ENCODE results near the gene PYGO2. TPM values are rescaled to one million over a fixed set of nuclear protein-coding genes. Genes with fewer than 3 reads are reported as not detected.
A peak's percentile ranks its signal among the peaks of the same experiment; 100 is the strongest.

PYGO2 gene
- total RNA-seq, 3 donors from 2014 or later: 22.8 to 34.3 (median 25.8) TPM

GRCh38 chr1:154993572-154994268 is 32.1 kb upstream of the PYGO2 start, which contains the start of gene LENEP:
Gene LENEP, plus strand, starts transcription at chr1:154993586. Its CDS starts 22 bp downstream, at chr1:154993608.
- ATAC-seq (no peak), DNase-seq (peak in 2 of 3 donors; percentile 35 to 41)
- TF ChIP-seq, protein P1, sequence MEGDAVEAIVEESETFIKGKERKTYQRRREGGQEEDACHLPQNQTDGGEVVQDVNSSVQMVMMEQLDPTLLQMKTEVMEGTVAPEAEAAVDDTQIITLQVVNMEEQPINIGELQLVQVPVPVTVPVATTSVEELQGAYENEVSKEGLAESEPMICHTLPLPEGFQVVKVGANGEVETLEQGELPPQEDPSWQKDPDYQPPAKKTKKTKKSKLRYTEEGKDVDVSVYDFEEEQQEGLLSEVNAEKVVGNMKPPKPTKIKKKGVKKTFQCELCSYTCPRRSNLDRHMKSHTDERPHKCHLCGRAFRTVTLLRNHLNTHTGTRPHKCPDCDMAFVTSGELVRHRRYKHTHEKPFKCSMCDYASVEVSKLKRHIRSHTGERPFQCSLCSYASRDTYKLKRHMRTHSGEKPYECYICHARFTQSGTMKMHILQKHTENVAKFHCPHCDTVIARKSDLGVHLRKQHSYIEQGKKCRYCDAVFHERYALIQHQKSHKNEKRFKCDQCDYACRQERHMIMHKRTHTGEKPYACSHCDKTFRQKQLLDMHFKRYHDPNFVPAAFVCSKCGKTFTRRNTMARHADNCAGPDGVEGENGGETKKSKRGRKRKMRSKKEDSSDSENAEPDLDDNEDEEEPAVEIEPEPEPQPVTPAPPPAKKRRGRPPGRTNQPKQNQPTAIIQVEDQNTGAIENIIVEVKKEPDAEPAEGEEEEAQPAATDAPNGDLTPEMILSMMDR (IDR thresholded peaks at IDR 0.05): no peak
- H3K4me3 ChIP-seq: no peak within 1 kb of the TSS
- no peaks in the 10 kb centered on the region for H3K36me3 ChIP-seq (ENCODE audit: low read depth)
- intact Hi-C loops (cut with DNase I, micrococcal nuclease): no loop called here
- H3K9me3 ChIP-seq: no peaks in the 10 kb centered on the region
- peaks cover 11% of the 10 kb centered on the region for H3K4me1 ChIP-seq (ENCODE audit: low read depth)

DNA sequence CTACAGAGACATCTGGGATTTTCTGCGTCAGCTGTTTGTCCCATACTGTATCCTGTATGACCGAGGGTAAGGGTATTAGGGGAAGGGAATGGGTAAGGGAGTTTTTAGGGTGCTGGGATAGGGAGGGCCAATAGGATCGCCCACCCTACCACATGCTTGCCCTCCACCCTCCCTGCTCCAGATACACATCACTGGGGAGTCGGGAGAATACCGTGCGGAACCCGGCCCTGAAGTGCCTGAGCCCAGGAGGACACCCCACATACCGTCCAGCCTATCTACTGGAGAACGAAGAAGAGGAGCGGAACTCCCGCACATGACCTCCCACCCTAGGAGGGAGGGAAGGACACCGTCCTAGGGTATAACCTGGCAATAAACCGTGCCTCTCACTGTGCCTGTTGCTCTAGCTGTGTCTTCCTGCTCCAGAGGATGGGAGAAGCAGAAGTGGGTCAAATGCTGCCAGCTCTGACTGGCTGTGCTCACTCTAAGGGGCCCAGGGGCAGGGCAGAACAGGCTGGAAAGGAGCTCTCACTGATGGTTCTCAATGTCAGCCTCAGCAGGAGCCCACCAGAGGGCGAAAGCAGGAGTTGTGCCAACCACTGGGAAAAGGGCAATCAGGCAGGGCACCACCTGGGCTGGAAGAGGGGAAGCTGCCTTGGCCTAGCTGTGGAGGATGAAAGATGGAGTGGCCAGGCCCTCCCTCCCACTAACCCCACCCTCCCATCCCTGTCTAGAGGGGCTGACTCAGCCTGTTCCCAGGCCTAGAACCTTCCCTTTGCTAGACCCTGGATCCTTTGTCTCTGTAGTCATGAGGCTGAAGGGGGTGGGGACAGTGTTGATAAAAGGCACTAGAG is 31.4 kb upstream of the PYGO2 start:
- DNase-seq (peak in 2 of 3 donors; percentile 32 to 41), ATAC-seq (peak; percentile 30)
- Histone ChIP-seq H3K4me1 (ENCODE audit: low read depth) (peaks cover 8% of the 10 kb centered on the region), H3K36me3 (ENCODE audit: low read depth) (no peaks in the 10 kb centered on the region), H3K4me3 (no peak overlapping the region), H3K9me3 (no peaks in the 10 kb centered on the region)
- TF ChIP-seq, protein P1 (IDR thresholded peaks at IDR 0.05): no peak
- intact Hi-C loops (cut with DNase I, micrococcal nuclease): no loop called here

DNA sequence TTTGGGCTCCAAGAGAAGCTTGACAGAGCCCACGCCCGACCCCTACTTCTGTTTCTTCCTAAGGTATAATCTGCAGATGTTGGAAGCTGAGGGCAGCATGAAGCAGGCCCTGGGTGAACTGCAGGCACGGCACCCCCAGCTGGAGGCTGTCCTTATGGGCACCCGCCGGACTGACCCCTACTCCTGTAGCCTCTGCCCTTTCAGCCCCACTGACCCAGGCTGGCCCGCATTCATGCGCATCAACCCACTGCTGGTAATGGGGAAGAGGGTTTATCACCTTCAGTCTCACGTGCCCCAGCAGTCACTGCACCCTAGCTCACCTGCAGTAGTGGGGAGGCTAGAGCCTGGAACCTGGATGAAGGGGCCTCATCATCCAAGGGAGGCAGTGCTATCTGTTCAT is 28.7 kb upstream of the PYGO2 start:
- Histone ChIP-seq H3K9me3 (no peaks in the 10 kb centered on the region), H3K4me1 (ENCODE audit: low read depth) (peaks cover 8% of the 10 kb centered on the region), H3K4me3 (no peak overlapping the region), H3K36me3 (ENCODE audit: low read depth) (no peaks in the 10 kb centered on the region)
- TF ChIP-seq, protein P1 (IDR thresholded peaks at IDR 0.05): no peak
- no peak for ATAC-seq
- DNase-seq: peak in 2 of 3 donors; percentile 13 to 39
- intact Hi-C loops (cut with DNase I, micrococcal nuclease): no loop called here

GRCh38 chr1:154989195-154989860 is 27.7 kb upstream of the PYGO2 start:
- intact Hi-C loops (cut with DNase I, micrococcal nuclease): no loop called here
- H3K9me3 ChIP-seq: no peaks in the 10 kb centered on the region
- peak; percentile 59 for ATAC-seq
- peak in 2 of 3 donors; percentile 22 to 30 for DNase-seq
- no peaks in the 10 kb centered on the region for H3K36me3 ChIP-seq (ENCODE audit: low read depth)
- TF ChIP-seq, protein P1 (IDR thresholded peaks at IDR 0.05): no peak
- H3K4me3 ChIP-seq: no peak overlapping the region
- H3K4me1 ChIP-seq (ENCODE audit: low read depth): peaks cover 10% of the 10 kb centered on the region

DNA sequence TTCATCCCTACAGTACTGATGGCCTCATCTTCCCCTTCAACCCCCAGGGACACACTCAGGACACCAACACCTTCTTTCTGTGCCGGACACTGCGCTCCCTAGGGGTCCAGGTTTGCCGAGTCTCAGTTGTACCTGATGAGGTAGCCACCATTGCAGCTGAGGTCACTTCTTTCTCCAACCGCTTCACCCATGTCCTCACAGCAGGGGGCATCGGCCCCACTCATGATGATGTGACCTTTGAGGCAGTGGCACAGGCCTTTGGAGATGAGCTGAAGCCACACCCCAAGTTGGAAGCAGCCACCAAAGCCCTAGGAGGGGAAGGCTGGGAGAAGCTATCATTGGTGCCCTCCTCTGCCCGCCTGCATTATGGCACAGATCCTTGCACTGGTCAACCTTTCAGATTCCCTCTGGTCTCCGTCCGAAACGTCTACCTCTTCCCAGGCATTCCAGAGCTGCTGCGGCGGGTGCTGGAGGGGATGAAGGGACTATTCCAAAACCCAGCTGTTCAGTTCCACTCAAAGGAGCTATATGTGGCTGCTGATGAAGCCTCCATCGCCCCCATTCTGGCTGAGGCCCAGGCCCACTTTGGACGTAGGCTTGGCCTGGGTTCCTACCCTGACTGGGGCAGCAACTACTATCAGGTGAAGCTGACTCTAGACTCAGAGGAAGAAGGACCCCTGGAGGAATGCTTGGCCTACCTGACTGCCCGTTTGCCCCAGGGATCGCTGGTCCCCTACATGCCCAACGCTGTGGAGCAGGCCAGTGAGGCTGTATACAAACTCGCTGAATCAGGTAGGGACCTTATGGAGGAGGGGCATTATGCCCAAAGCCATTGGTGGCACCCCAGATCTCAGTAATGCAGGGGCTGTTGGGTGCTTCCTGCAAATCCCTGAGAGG is 26.7 kb upstream of the PYGO2 start:
- ATAC-seq: no peak
- Histone ChIP-seq H3K36me3 (ENCODE audit: low read depth) (no peaks in the 10 kb centered on the region), H3K4me3 (no peak overlapping the region), H3K4me1 (ENCODE audit: low read depth) (peaks cover 18% of the 10 kb centered on the region), H3K9me3 (no peaks in the 10 kb centered on the region)
- peak in 2 of 3 donors; percentile 23 to 38 for DNase-seq
- TF ChIP-seq, protein P1 (IDR thresholded peaks at IDR 0.05): no peak
- intact Hi-C loops (cut with DNase I, micrococcal nuclease): no loop called here
